BJ (cell line): ENCODE data around the gene TSPAN18. TPM values are rescaled to one million over a fixed set of nuclear protein-coding genes. Genes with fewer than 3 reads are reported as not detected.

Source experiments
- CTCF ChIA-PET: fragments of 350-600 bp; formaldehyde crosslinking; extraction: SDS; loops from one replicate; lab custom pipeline; 2021; ENCODE audit warnings: antibody characterized with exemption, inconsistent platforms; lab: Yijun Ruan, JAX
- POLR2A ChIA-PET: fragments of 300-600 bp; sonication (Branson Sonifier 250); formaldehyde crosslinking; extraction: SDS; loops from one replicate; lab custom pipeline; 2021; ENCODE audit warnings: antibody characterized with exemption; lab: Charles Lee
- DNase-seq: peaks from one replicate; pipeline ENCODE4 v3.0.0-alpha.2; 2011; ENCODE audit warnings: low read depth
- H3K27me3 ChIP-seq: 2 replicates; pipeline ENCODE4 v1.6.0; 2011; ENCODE audit warnings: low read length; ENCODE audit not compliant: control insufficient read depth, insufficient read depth
- H3K36me3 ChIP-seq: 2 replicates; pipeline ENCODE4 v1.5.1; 2011; ENCODE audit warnings: low read length; ENCODE audit not compliant: control insufficient read depth, insufficient read depth
- H3K4me3 ChIP-seq: 2 replicates; pipeline ENCODE4 v1.5.1; 2011; ENCODE audit warnings: low read depth, mild to moderate bottlenecking, control low read depth, low read length
- CTCF ChIP-seq: IDR thresholded peaks from 2 replicates; pipeline ENCODE4 v1.5.1; 2011; ENCODE audit warnings: low read depth, mild to moderate bottlenecking, control low read depth, inconsistent platforms, low read length, moderate library complexity; ENCODE audit not compliant: insufficient read depth
- polyA plus RNA-seq: library from polyadenylated mRNA; depleted of rRNA; stranded (reverse); fragments of >200 nt; gene quantifications from 2 replicates; pipeline ENCODE4 v1.2.3, GENCODE V29; 2011

The TSPAN18 gene
- polyA plus RNA-seq, 1 experiment: 0.55 TPM

- POLR2A ChIA-PET: no interaction called here
- DNase-seq: no peak
- H3K36me3 ChIP-seq: no peaks in the 10 kb centered on the region
- CTCF ChIA-PET: interaction anchor here (1.0 to 2.2 kb wide), 8 partner anchors 9 to 240 kb away, joined by 3 to 8 read pairs (median 3); partner anchors contain the start of gene TSPAN18
- peaks cover 21% of the 10 kb centered on the region for H3K27me3 ChIP-seq
- no peak for TF ChIP-seq CTCF
- no peak overlapping the region for H3K4me3 ChIP-seq
Measured at GRCh38 chr11:44862558-44863101, 135.9 kb downstream of the TSPAN18 start.

GRCh38 chr11:44863231-44863630 is 136.5 kb downstream of the TSPAN18 start:
- TF ChIP-seq CTCF: no peak
- POLR2A ChIA-PET: no interaction called here
- no peak for DNase-seq

GRCh38 chr11:44865866-44866272 is 139.1 kb downstream of the TSPAN18 start:
- no peaks in the 10 kb centered on the region for H3K36me3 ChIP-seq
- H3K4me3 ChIP-seq: no peak overlapping the region
- TF ChIP-seq CTCF: no peak
- DNase-seq: no peak
- POLR2A ChIA-PET: no interaction called here
- CTCF ChIA-PET: interaction anchor here (0.8 kb wide), 1 partner anchor 29 kb away, joined by 5 read pairs; no protein-coding TSS in a partner anchor
- H3K27me3 ChIP-seq: peaks cover 10% of the 10 kb centered on the region

More at GRCh38 chr11:44863231-44863630, 136.5 kb downstream of the TSPAN18 start:
- Histone ChIP-seq H3K36me3 (no peaks in the 10 kb centered on the region), H3K27me3 (peaks cover 21% of the 10 kb centered on the region), H3K4me3 (no peak overlapping the region)
- CTCF ChIA-PET: interaction anchor here (0.9 to 2.2 kb wide), 5 partner anchors 11 to 239 kb away, joined by 3 to 8 read pairs (median 3); no protein-coding TSS in a partner anchor

- H3K27me3 ChIP-seq: peaks cover 10% of the 10 kb centered on the region
- TF ChIP-seq CTCF: no peak
- ChIA-PET CTCF (interaction anchor here (0.8 kb wide), 1 partner anchor 29 kb away, joined by 5 read pairs; no protein-coding TSS in a partner anchor), POLR2A (no interaction called here)
- H3K36me3 ChIP-seq: no peaks in the 10 kb centered on the region
- no peak overlapping the region for H3K4me3 ChIP-seq
- DNase-seq: no peak
Measured at GRCh38 chr11:44866286-44866685, 139.5 kb downstream of the TSPAN18 start.

- no peaks in the 10 kb centered on the region for H3K36me3 ChIP-seq
- CTCF ChIA-PET: interaction anchor here (0.8 to 1.9 kb wide), 2 partner anchors 15 to 93 kb away, joined by 4 to 7 read pairs; no protein-coding TSS in a partner anchor
- no peak overlapping the region for H3K4me3 ChIP-seq
- POLR2A ChIA-PET: no interaction called here
- peaks cover 10% of the 10 kb centered on the region for H3K27me3 ChIP-seq
- DNase-seq: no peak
- TF ChIP-seq CTCF: no peak
Measured at GRCh38 chr11:44868021-44868420, 141.3 kb downstream of the TSPAN18 start.
